DLD1 (cell line): ENCODE results near the gene SYCP1.
"Not testable (repeated sequence)": the region's sequence is repeated elsewhere in the genome, so short reads cannot be mapped to it uniquely, and the experiment has no call there.

Experiments used
- in situ Hi-C: cut with HindIII; loops from 2 replicates; pipeline ENCODE4 v1.10.0; 2017; ENCODE audit warnings: low sequenced_read_pairs

The SYCP1 gene

GRCh38 chr1:114854693-114855320 lies at the start of gene SYCP1:
SYCP1 (plus strand) TSS chr1:114854863; CDS start chr1:114855465, 602 bp downstream.
- in situ Hi-C loops = no loop called here

- in situ Hi-C loops = no loop called here
Measured at GRCh38 chr1:114819869-114820268, 34.8 kb upstream of the SYCP1 start.

- in situ Hi-C loops = no loop called here
Measured at GRCh38 chr1:114820392-114820791, 34.3 kb upstream of the SYCP1 start.

- in situ Hi-C loops = no loop called here
Measured at GRCh38 chr1:114821978-114822377, 32.7 kb upstream of the SYCP1 start.

- in situ Hi-C loops = no loop called here
Measured at GRCh38 chr1:114828251-114828650, 26.4 kb upstream of the SYCP1 start.

- in situ Hi-C loops = not testable (repeated sequence)
Measured at GRCh38 chr1:114830075-114830474, 24.6 kb upstream of the SYCP1 start.

GRCh38 chr1:114831276-114831994 lies 23.2 kb upstream of the SYCP1 start:
- in situ Hi-C loops = no loop called here

GRCh38 chr1:114832057-114832456 lies 22.6 kb upstream of the SYCP1 start:
- in situ Hi-C loops = no loop called here

GRCh38 chr1:114833421-114833820 lies 21.2 kb upstream of the SYCP1 start:
- in situ Hi-C loops = no loop called here

GRCh38 chr1:114844270-114844669 lies 10.4 kb upstream of the SYCP1 start:
- in situ Hi-C loops = no loop called here

GRCh38 chr1:114853584-114853983 lies 1.1 kb upstream of the SYCP1 start:
- in situ Hi-C loops = no loop called here

GRCh38 chr1:114861384-114861783 lies 6.7 kb downstream of the SYCP1 start:
- in situ Hi-C loops = no loop called here

- in situ Hi-C loops = no loop called here
Measured at GRCh38 chr1:114892194-114892918, 37.7 kb downstream of the SYCP1 start.

- in situ Hi-C loops = no loop called here
Measured at GRCh38 chr1:114896795-114897194, 42.1 kb downstream of the SYCP1 start.

- in situ Hi-C loops = no loop called here
Measured at GRCh38 chr1:114901814-114902213, 47.2 kb downstream of the SYCP1 start.

GRCh38 chr1:114902343-114902742 lies 47.7 kb downstream of the SYCP1 start:
- in situ Hi-C loops = no loop called here

- in situ Hi-C loops = no loop called here
Measured at GRCh38 chr1:114903480-114903879, 48.8 kb downstream of the SYCP1 start.

- in situ Hi-C loops = not testable (repeated sequence)
Measured at GRCh38 chr1:114915720-114916119, 61.1 kb downstream of the SYCP1 start.

GRCh38 chr1:114926607-114927006 lies 71.9 kb downstream of the SYCP1 start:
- in situ Hi-C loops = no loop called here

- in situ Hi-C loops = no loop called here
Measured at GRCh38 chr1:114927401-114927800, 72.7 kb downstream of the SYCP1 start.

GRCh38 chr1:114956570-114956969 lies 101.9 kb downstream of the SYCP1 start:
- in situ Hi-C loops = no loop called here

GRCh38 chr1:114959423-114959822 lies 104.8 kb downstream of the SYCP1 start:
- in situ Hi-C loops = no loop called here
